SU-DHL-6 (cell line): ENCODE measurements around the gene FES.

Experiments
- EZH2phosphoT487 ChIP-seq: fragments of 200-600 bp; sonication (generic), shearing (Covaris generic); conservative IDR thresholded peaks from 2 replicates; pipeline ENCODE4 v1.6.1; 2018; ENCODE audit warnings: mild to moderate bottlenecking, antibody characterized with exemption, low read length, moderate library complexity, mixed read lengths
- TF ChIP-seq, protein P1 (sequence below): fragments of 200-600 bp; sonication (generic); IDR thresholded peaks from one replicate; pipeline ENCODE4 v1.5.1; 2017; ENCODE audit warnings: antibody characterized with exemption, mild to moderate bottlenecking, low read length, moderate library complexity; ENCODE audit not compliant: insufficient read depth, poor library complexity, severe bottlenecking

DNA sequence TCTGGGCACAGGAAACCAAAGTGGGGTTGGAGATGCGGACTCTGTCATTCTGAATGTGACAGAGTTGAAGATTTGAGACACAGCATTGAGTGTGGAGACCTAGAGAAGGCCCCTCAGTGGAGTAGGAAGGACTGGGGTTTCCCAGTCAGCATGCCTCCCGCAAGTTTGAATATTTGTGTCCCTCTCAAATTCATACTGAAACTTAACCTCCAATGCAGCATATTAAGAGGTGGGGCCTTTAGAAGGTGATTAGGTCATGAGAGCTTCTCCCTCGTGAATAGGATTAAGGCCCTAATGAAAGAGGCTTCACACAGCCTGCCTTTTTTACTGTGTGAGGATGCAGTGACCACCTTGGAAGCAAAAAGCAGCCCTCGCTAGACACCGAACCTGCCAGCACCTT lies 40.1 kb downstream of the FES start:
- TF ChIP-seq EZH2phosphoT487: no peak
- TF ChIP-seq, protein P1, sequence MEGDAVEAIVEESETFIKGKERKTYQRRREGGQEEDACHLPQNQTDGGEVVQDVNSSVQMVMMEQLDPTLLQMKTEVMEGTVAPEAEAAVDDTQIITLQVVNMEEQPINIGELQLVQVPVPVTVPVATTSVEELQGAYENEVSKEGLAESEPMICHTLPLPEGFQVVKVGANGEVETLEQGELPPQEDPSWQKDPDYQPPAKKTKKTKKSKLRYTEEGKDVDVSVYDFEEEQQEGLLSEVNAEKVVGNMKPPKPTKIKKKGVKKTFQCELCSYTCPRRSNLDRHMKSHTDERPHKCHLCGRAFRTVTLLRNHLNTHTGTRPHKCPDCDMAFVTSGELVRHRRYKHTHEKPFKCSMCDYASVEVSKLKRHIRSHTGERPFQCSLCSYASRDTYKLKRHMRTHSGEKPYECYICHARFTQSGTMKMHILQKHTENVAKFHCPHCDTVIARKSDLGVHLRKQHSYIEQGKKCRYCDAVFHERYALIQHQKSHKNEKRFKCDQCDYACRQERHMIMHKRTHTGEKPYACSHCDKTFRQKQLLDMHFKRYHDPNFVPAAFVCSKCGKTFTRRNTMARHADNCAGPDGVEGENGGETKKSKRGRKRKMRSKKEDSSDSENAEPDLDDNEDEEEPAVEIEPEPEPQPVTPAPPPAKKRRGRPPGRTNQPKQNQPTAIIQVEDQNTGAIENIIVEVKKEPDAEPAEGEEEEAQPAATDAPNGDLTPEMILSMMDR: no peak
